Thyroid gland (tissue), 4 donors: ENCODE data around the gene LEUTX.

Experiments used
- CTCF ChIP-seq, 6 experiments: fragments of 200-600 bp in 3 of 6; fragments of 450-650 bp in 3 of 6; sonication (generic) in 3 of 6; IDR thresholded peaks; one replicate each; pipeline ENCODE4 v1.5.1; 2016 to 2019; ENCODE audit warnings: antibody characterized with exemption in 6 of 6, mild to moderate bottlenecking in 2 of 6, inconsistent platforms in 1 of 6, moderate library complexity in 1 of 6
- POLR2A ChIP-seq, 2 donors: fragments of 450-650 bp; IDR thresholded peaks; one replicate each; pipeline ENCODE4 v1.6.1; 2017; ENCODE audit warnings: antibody characterized with exemption in 2 of 2, mild to moderate bottlenecking in 2 of 2, moderate library complexity in 1 of 2

GRCh38 chr19:39797083-39797482 lies 18.4 kb downstream of the LEUTX start:
- TF ChIP-seq CTCF (IDR thresholded peaks at IDR 0.05), result no peak
- TF ChIP-seq POLR2A (IDR thresholded peaks at IDR 0.05), result no peak
